Thyroid gland (tissue), 4 donors: ENCODE results near the gene CGB8. TPM values are rescaled to one million over a fixed set of nuclear protein-coding genes. Genes with fewer than 3 reads are reported as not detected.

Experiments
- DNase-seq, 2 donors: peaks; one replicate each; pipeline ENCODE4 v3.0.0-alpha.2; 2019
- H3K27ac ChIP-seq, 3 donors: fragments of 200-600 bp; sonication (generic); 1 replicate in 2 of 3; 2 replicates in 1 of 3; pipeline ENCODE4 v1.5.1; 2016 to 2019; ENCODE audit warnings: mild to moderate bottlenecking in 1 of 3, moderate library complexity in 1 of 3
- H3K27me3 ChIP-seq: fragments of 200-600 bp; sonication (generic); one replicate; pipeline ENCODE4 v1.5.1; 2019
- H3K36me3 ChIP-seq, 2 donors: fragments of 200-600 bp; sonication (generic); one replicate each; pipeline ENCODE4 v1.5.1; 2016 to 2019
- H3K4me1 ChIP-seq, 2 donors: fragments of 200-600 bp; sonication (generic); one replicate each; pipeline ENCODE4 v1.5.1; 2017 to 2019
- H3K4me3 ChIP-seq, 3 donors: fragments of 200-600 bp; sonication (generic); replicated peaks in 1 of 3; 1 replicate in 2 of 3; 2 replicates in 1 of 3; pipeline ENCODE4 v1.5.1; 2016; ENCODE audit warnings: mild to moderate bottlenecking in 1 of 3
- H3K9me3 ChIP-seq: fragments of 200-600 bp; sonication (generic); one replicate; pipeline ENCODE4 v1.5.1; 2017
- CTCF ChIP-seq, 6 experiments: fragments of 200-600 bp in 3 of 6; fragments of 450-650 bp in 3 of 6; sonication (generic) in 3 of 6; IDR thresholded peaks; one replicate each; pipeline ENCODE4 v1.5.1; 2016 to 2019; ENCODE audit warnings: antibody characterized with exemption in 6 of 6, mild to moderate bottlenecking in 2 of 6, inconsistent platforms in 1 of 6, moderate library complexity in 1 of 6
- POLR2A ChIP-seq, 2 donors: fragments of 450-650 bp; IDR thresholded peaks; one replicate each; pipeline ENCODE4 v1.6.1; 2017; ENCODE audit warnings: antibody characterized with exemption in 2 of 2, mild to moderate bottlenecking in 2 of 2, moderate library complexity in 1 of 2
- WGBS, 2 donors: methylation state at CpG; one replicate each; pipeline ENCODE4 v1.1.5; 2017; 5-methylcytosine and 5-hydroxymethylcytosine counted together
- intact Hi-C: fragments of 100-400 bp; cut with DNase I; formaldehyde crosslinking; loops from one replicate; pipeline ENCODE4 v1.15.1; 2023
- total RNA-seq, 4 donors: library from RNA; depleted of rRNA; stranded (reverse); fragments of >200 nt; gene quantifications; one replicate each; pipeline ENCODE4 v1.2.3, GENCODE V29; 2016

The CGB8 gene
- total RNA-seq, 4 donors from 2014 or later = not detected

GRCh38 chr19:49064029-49064629 is 15.2 kb upstream of the CGB8 start:
- no peaks in the 10 kb centered on the region for H3K36me3 ChIP-seq

GRCh38 chr19:49061445-49061844 is 12.5 kb upstream of the CGB8 start:
- H3K36me3 ChIP-seq = no peaks in the 10 kb centered on the region
- H3K4me1 ChIP-seq = peaks cover 2 to 27% of the 10 kb centered on the region in 2 donors
- H3K27ac ChIP-seq = no peak overlapping the region

More at GRCh38 chr19:49064029-49064629, 15.2 kb upstream of the CGB8 start:
- TF ChIP-seq CTCF (IDR thresholded peaks at IDR 0.05) (no peak), POLR2A (IDR thresholded peaks at IDR 0.05) (no peak)
- intact Hi-C loops = no loop called here
- no peak overlapping the region for H3K27ac ChIP-seq
- H3K27me3 ChIP-seq = no peaks in the 10 kb centered on the region
- H3K9me3 ChIP-seq = no peaks in the 10 kb centered on the region
- peaks cover 0 to 10% of the 10 kb centered on the region in 2 donors for H3K4me1 ChIP-seq
- peak overlapping the region in 1 of 3 donors; percentile 23 for H3K4me3 ChIP-seq
- 37 to 56% methylated on average over 5 to 10 of the region's 10 CpGs for WGBS, 2 donors
- DNase-seq = peak in 1 of 2 donors; percentile 15

GRCh38 chr19:49061000-49061399 is 12.1 kb upstream of the CGB8 start:
- no peaks in the 10 kb centered on the region for H3K27me3 ChIP-seq

More at GRCh38 chr19:49061445-49061844, 12.5 kb upstream of the CGB8 start:
- H3K27me3 ChIP-seq = no peaks in the 10 kb centered on the region
- no peak overlapping the region for H3K4me3 ChIP-seq
- H3K9me3 ChIP-seq = no peaks in the 10 kb centered on the region
- no peak for DNase-seq
- no peak for TF ChIP-seq POLR2A (IDR thresholded peaks at IDR 0.05)
- TF ChIP-seq CTCF (IDR thresholded peaks at IDR 0.05) = no peak
- intact Hi-C loops = no loop called here
- WGBS, 2 donors = 73 to 78% methylated on average over 17 to 22 of the region's 25 CpGs

GRCh38 chr19:49059053-49059452 is 10.1 kb upstream of the CGB8 start:
- 45 to 69% methylated on average over 9 of the region's 9 CpGs for WGBS, 2 donors
- no peak for TF ChIP-seq POLR2A (IDR thresholded peaks at IDR 0.05)
- no peak for TF ChIP-seq CTCF (IDR thresholded peaks at IDR 0.05)
- Histone ChIP-seq H3K27me3 (no peaks in the 10 kb centered on the region), H3K4me1 (peaks cover 2 to 19% of the 10 kb centered on the region in 2 donors), H3K27ac (no peak overlapping the region), H3K4me3 (no peak overlapping the region), H3K9me3 (no peaks in the 10 kb centered on the region), H3K36me3 (no peaks in the 10 kb centered on the region)
- intact Hi-C loops = no loop called here
- no peak for DNase-seq

More at GRCh38 chr19:49061000-49061399, 12.1 kb upstream of the CGB8 start:
- H3K9me3 ChIP-seq = no peaks in the 10 kb centered on the region
- no peak overlapping the region for H3K4me3 ChIP-seq
- no peak for TF ChIP-seq CTCF (IDR thresholded peaks at IDR 0.05)
- TF ChIP-seq POLR2A (IDR thresholded peaks at IDR 0.05) = no peak
- intact Hi-C loops = no loop called here
- WGBS, 2 donors = 83% methylated on average over 1 of the region's 2 CpGs; no CpG with 5 or more reads in 1 of the 2 donors
- no peaks in the 10 kb centered on the region for H3K36me3 ChIP-seq
- H3K27ac ChIP-seq = no peak overlapping the region
- peaks cover 2 to 29% of the 10 kb centered on the region in 2 donors for H3K4me1 ChIP-seq
- no peak for DNase-seq

- peaks cover 2 to 19% of the 10 kb centered on the region in 2 donors for H3K4me1 ChIP-seq
- H3K27ac ChIP-seq = no peak overlapping the region
- H3K4me3 ChIP-seq = no peak overlapping the region
- peak in 1 of 2 donors; percentile 21 for DNase-seq
- intact Hi-C loops = no loop called here
- no peaks in the 10 kb centered on the region for H3K36me3 ChIP-seq
- no peaks in the 10 kb centered on the region for H3K27me3 ChIP-seq
- no peak for TF ChIP-seq CTCF (IDR thresholded peaks at IDR 0.05)
- TF ChIP-seq POLR2A (IDR thresholded peaks at IDR 0.05) = no peak
- no peaks in the 10 kb centered on the region for H3K9me3 ChIP-seq
- 33 to 39% methylated on average over 9 to 10 of the region's 10 CpGs for WGBS, 2 donors
Observed at GRCh38 chr19:49058562-49058961, 9.7 kb upstream of the CGB8 start.
